ENCODE data around the gene IL3RA.
"Not testable (repeated sequence)": the region's sequence is repeated elsewhere in the genome, so short reads cannot be mapped to it uniquely, and the experiment has no call there.

- not testable (repeated sequence) for TF ChIP-seq CTCF, EP300 (IDR thresholded peaks at IDR 0.05)
These were observed 13.0 kb downstream of the IL3RA start for GRCh38 chrX:1349606-1350005.
